Fibroblast of skin of right biceps (primary cell): ENCODE data around the gene TOP3A.
A peak's percentile ranks its signal among the peaks of the same experiment; 100 is the strongest.

Experiments
- DNase-seq: peaks from one replicate; pipeline ENCODE4 v3.0.0-alpha.2; 2013

TOP3A gene

GRCh38 chr17:18278867-18279266 lies 35.9 kb downstream of the TOP3A start:
- no peak for DNase-seq

GRCh38 chr17:18277076-18277475 lies 37.7 kb downstream of the TOP3A start:
- DNase-seq = no peak

GRCh38 chr17:18270046-18270931 lies 44.5 kb downstream of the TOP3A start:
- no peak for DNase-seq

GRCh38 chr17:18267927-18268711 lies 46.7 kb downstream of the TOP3A start:
- DNase-seq = peak; percentile 76

- DNase-seq = no peak
These were observed 47.4 kb downstream of the TOP3A start for GRCh38 chr17:18267366-18267765.

GRCh38 chr17:18263885-18264682 lies 50.7 kb downstream of the TOP3A start:
- no peak for DNase-seq

GRCh38 chr17:18262641-18263040 lies 52.2 kb downstream of the TOP3A start:
- no peak for DNase-seq

GRCh38 chr17:18262111-18262510 lies 52.7 kb downstream of the TOP3A start:
- DNase-seq = no peak

GRCh38 chr17:18261659-18262058 lies 53.1 kb downstream of the TOP3A start:
- DNase-seq = no peak

GRCh38 chr17:18261146-18261515 lies 53.7 kb downstream of the TOP3A start:
- DNase-seq = peak; percentile 40

- DNase-seq = peak; percentile 92
These were observed 54.3 kb downstream of the TOP3A start, which contains the start of gene MIEF2 for GRCh38 chr17:18260332-18261145. Gene MIEF2, plus strand, starts transcription at chr17:18260662. Its CDS starts 2,059 bp downstream, at chr17:18262721.

- peak; percentile 41 for DNase-seq
These were observed 55.0 kb downstream of the TOP3A start for GRCh38 chr17:18259621-18260331.

GRCh38 chr17:18258356-18259038 lies 56.3 kb downstream of the TOP3A start, which contains the start of gene FLII:
Gene FLII, minus strand, starts transcription at chr17:18258738. Its CDS starts 48 bp downstream, at chr17:18258690.
- DNase-seq = peak; percentile 33

GRCh38 chr17:18257982-18258355 lies 56.8 kb downstream of the TOP3A start:
- DNase-seq = peak; percentile 43

GRCh38 chr17:18257268-18257981 lies 57.4 kb downstream of the TOP3A start:
- peak; percentile 41 for DNase-seq

GRCh38 chr17:18256776-18257175 lies 58.0 kb downstream of the TOP3A start:
- no peak for DNase-seq

- no peak for DNase-seq
These were observed 58.4 kb downstream of the TOP3A start for GRCh38 chr17:18256351-18256750.

GRCh38 chr17:18254888-18255649 lies 59.7 kb downstream of the TOP3A start:
- DNase-seq = no peak
